ENCODE results near the gene DCLK3.

DNA sequence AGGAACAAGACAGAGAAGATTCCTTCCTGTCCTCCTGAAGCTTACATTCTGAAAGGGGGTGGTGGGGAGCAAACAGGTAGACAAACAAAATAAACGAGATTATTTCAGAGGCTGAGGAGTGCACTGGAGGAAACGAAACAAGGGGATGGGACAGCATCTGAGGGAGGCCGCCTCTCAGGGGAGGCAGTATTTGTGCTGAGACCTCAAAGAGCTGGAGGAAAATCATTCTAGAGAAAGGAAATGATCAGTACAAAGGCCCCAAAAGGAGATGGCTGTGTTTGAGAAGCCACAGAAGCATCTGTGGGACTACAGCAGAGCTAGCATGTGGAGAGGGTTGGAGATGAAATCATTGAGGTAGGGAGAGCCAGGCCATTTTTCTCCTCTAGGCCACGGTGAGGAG lies 55.1 kb downstream of the DCLK3 start:
- TF ChIP-seq, protein P1, sequence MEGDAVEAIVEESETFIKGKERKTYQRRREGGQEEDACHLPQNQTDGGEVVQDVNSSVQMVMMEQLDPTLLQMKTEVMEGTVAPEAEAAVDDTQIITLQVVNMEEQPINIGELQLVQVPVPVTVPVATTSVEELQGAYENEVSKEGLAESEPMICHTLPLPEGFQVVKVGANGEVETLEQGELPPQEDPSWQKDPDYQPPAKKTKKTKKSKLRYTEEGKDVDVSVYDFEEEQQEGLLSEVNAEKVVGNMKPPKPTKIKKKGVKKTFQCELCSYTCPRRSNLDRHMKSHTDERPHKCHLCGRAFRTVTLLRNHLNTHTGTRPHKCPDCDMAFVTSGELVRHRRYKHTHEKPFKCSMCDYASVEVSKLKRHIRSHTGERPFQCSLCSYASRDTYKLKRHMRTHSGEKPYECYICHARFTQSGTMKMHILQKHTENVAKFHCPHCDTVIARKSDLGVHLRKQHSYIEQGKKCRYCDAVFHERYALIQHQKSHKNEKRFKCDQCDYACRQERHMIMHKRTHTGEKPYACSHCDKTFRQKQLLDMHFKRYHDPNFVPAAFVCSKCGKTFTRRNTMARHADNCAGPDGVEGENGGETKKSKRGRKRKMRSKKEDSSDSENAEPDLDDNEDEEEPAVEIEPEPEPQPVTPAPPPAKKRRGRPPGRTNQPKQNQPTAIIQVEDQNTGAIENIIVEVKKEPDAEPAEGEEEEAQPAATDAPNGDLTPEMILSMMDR (conservative IDR thresholded peaks at IDR 0.05; ENCODE audit: low read depth, low read length): no peak
- no peak for TF ChIP-seq EZH2 (IDR thresholded peaks at IDR 0.05; ENCODE audit: borderline replicate concordance, low read depth, low read length, poor library complexity, severe bottlenecking)
